NCI-H146 treated with DMSO at 0.1 percent for 48 hours (cell line): Measurements from ENCODE around the gene CLDN19.
A peak's percentile ranks its signal among the peaks of the same experiment; 100 is the strongest.
"Not testable (repeated sequence)": the region's sequence is repeated elsewhere in the genome, so short reads cannot be mapped to it uniquely, and the experiment has no call there.

ENCODE experiments used
- DNase-seq: peaks from one replicate; lab custom pipeline; 2025; ENCODE audit not compliant: unreplicated experiment; lab: John Stamatoyannopoulos, UW

Gene CLDN19

DNA sequence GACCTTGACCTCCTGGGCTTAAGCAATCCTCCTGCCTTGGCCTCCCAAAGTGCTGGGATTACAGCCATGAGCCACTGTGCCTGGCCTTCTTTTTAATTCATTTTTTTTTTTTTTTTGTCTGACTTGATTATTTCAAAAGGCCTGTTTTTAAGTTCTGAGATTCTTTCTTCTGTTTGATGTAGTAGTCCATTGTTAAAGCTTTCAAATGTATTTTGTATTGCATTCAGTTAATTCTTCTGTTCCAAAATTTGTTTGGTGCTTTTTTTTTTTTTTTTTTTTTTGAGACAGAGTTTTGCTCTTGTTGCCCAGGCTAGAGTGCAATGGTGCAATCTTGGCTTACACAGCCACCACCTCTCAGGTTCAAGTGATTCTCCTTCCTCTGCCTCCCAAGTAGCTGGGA lies 25.6 kb downstream of the CLDN19 start:
- DNase-seq = not testable (repeated sequence)

DNA sequence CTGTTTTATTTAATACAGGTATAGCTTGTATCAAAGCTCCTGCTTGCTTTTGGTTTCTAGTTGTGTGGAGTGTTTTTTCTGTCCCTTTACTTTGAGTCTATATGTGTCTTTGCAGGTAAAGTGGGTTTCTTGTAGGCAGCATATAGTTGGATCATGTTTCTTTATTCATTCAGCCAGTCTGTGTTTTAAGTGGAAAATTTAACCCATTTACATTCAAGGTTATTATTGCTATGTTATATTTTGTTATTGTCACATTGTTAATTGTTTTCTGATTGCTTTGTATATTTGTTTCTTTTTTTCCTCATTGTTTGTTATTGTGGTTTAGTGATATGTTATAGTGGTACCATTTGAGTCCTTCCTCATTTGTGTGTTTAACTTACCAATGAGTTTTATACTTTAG lies 26.7 kb downstream of the CLDN19 start:
- no peak for DNase-seq

DNA sequence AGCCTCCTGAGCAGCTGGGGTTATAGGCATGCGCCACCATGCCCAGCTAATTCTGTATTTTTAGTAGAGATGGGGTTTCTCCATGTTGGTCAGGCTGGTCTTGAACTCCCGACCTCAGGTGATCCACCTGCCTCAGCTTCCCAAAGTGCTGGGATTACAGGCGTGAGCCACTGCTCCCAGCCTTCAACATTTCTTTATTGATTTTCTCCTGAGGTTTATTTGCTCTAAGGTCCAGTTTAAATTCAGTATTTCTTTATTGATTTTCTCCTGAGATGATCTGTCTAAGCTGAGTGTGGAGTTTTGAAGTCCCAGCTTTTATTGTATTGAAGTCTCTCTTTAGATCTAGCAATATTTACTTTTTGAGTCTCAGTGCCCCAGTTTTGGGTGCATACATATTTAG lies 27.2 kb downstream of the CLDN19 start:
- not testable (repeated sequence) for DNase-seq

DNA sequence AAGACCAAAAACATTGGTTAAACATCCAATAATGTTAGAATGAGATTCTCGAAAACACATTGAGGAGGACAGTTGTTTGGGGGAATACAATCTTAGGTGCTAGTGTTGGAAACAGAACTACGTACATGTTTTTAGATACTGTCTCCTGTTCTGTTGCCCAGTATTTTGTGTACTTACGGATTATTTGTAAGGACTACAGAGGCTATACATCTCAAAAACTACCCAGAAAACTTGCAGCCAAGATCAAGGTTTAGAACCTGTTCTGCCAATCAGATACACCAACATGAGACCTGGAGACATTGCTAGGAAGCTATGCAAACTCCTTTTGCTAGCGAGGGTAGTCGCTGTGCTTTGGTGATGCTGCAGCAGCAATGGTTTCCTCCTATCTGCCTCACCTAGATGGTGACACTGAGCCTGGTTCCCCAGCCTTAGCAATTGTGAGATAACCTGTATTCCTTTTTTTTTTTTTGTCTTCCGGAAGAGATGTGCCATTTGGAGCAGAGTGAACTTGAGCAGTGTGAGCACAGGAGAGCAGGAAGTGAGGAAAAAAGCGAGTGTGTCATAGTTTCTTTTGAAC lies 36.1 kb downstream of the CLDN19 start:
- DNase-seq = no peak

DNA sequence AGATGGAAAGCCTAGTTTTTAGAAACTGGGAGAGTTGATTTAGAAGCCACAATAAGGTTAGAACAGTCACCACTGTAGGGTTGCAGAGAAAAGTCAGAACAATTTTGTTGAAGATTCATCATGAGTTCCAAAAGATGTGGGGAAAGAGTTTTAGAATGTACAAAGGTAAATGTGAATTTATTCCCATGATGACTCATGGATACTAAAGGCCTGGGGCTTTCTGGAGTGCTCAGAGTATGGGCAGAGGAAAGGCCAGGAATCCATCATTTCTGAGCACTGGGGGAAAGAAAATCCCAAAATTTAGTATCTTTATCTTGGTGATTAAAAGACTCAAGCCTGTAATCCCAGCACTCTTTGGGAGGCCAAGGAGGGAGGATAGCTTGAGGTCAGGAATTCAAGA lies 40.0 kb downstream of the CLDN19 start:
- DNase-seq = no peak

DNA sequence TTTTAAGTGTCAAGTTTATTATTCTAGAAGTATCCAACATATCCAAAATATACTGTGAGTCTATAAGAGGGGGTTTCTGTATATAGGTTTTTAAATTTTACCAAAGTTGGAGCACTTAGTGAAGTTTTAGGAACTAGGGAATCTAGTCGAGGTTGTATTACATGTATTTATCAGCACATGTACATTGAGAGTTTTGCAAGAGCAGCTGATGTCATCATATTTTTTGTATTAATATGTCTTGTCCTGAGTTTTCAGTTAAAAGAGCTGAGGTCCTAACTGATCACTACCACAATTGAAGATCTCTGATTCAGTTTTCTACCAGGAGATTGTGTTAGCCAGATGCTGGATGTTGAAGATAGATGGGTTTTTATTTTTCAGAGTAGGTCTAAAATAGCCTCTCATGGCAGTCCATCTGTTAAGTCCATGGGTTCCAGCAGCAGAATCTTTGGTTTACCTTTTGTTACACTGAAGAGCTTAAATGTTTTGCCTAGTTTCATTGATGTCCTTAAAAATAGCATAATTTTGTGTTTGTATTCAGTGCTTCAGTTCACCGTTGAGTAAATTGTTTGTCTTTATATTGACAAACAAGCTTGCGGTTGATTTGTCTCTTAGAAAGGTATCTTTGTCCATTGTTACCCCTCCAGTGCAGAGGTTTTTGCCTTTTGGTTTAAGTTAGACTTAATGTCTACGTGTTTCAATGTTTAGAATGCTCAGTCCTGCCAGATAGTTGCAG lies 41.8 kb downstream of the CLDN19 start:
- no peak for DNase-seq

DNA sequence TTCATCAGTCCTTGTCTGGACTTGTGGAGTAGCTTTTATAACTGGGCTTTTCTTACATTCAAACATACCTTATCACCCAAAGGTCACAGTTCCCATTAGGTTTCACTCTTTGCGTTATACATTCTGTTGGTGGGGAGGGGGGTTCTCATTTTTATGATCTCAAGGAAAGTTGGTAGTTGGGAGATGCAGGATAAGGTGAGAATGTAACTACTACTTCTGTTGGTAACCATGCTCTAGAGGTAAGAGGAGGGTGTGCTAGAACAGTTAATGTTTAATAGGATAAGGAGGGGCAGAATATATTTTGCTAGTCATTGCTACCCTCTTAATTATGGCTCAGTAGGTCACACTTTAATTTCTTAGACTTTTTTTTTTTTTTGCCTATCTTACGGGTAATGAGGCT lies 47.1 kb downstream of the CLDN19 start:
- no peak for DNase-seq

DNA sequence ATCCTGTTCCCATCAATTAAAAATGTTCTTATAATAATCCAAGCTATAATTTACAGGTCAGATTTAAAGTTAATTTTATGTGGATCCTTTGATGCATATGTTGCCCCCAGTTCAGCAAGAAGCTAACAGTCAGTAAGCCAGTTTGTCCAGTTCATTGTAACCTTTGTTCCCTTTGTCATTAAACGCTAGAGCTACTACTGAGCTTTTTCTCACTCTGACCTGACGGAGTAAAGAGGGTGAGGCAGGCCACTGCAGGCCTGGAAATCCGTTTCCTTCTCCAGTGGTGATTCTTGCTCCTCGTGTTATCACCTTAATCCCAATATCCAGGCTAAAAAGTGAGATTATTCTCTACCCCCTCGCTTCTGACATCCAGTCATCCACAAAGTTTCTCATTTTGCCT lies 47.6 kb downstream of the CLDN19 start:
- DNase-seq = no peak

DNA sequence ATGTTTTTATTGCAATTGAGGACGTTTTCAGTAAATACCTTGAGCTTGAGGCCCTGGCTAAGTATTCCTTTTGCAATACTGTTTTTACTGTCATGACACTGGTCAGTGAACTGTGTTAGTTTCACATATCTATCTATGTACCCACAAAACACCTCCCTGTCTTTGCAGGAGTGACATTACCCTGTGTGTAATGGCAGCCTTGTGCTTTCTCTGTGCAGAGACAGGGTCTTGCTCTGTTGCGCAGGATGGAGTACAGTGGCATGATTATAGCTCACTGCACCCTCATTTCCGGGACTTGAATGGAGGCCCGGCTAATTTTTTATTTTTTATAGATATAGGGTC lies 48.9 kb downstream of the CLDN19 start:
- no peak for DNase-seq

DNA sequence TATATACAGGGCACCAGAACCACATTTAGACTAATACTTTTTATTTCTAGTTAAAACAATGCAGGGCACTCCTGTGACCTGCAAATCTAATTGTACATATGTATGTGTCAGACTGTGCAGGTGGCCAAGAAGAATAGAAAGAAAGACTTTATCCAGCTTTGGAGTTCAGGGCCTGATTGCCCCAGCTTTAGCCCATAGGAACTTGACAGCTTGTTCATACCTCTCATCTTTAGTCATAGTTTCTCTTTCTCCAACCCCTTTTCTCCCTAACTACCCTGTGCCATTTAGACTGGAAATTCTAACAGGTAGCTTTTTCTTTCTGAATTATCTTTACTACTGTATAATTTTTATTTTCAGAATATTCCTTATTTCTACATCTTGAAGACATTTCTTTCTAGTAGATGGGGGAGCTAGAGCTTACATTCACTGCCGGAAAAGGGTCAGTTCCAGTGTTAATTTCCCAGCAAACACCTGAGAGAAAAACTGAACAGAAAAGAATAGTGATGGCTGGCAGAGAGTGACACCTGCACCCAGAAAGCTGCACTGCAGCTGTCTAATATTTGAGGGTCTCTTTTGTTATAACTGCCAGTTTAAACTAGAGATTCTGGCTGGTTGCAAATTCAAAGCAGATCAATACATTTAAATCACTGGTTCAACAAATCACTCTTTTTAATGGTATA lies 49.4 kb downstream of the CLDN19 start:
- DNase-seq = peak; percentile 11

DNA sequence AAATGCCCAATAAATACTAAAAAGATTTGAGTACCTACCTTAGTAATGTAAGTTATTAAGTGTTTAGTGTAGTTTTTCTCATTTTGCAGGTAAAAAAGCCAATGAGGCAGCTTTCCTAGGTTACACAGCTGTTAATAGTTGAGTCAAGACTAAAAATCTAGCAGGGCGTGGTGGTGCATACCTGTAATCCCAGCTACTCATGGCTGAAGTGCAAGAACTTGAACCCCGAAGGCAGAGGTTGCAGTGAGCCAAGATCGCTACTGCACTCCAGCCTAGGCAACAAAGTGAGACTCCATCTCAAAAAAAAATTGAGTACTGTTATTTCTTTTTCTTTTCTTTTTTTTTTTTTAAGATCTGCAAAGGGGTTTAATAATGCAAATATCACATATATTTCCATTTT lies 50.1 kb downstream of the CLDN19 start:
- DNase-seq = no peak

DNA sequence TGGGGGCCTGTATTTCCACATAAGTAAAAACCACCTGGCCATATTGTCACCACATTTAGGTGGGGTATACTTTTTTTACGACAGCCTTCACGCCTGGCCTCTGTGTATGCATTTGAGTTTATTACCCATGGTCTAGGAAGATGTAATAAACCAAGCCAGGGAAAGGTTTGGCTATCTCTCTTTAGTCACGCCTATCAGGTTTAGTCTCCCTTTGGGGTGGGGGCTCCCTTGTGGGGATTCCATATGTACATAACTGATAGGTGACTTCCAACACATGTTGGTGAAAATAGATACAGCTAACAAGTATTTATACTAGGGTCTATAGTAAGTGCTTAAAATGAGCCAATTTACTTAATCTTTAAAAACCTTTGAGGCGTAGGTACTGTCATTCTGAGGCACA lies 53.6 kb downstream of the CLDN19 start:
- DNase-seq = no peak

DNA sequence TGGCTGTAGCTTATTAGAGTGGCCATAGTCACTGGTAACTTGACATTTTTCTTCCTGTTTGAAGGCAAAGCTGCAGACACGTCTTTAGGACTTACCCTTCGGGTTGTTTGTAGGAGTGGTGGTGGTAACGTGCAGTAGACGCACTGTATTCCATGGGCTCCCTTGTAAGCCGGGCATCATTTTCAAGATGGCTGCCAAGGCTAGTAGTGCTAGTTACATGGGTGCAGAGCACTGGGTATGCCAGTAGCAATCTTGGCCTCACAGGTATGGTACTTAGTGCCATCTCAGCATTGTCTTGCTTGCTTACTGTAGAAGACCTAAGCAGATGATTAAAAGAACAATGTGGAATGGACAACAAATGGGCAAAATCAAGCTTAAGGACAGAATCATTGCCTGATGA lies 55.9 kb downstream of the CLDN19 start:
- DNase-seq = no peak
